Right renal pelvis (tissue), 4 donors: Measurements from ENCODE around the gene AP1S2. TPM values are rescaled to one million over a fixed set of nuclear protein-coding genes. Genes with fewer than 3 reads are reported as not detected.

Experiments used
- DNase-seq, 4 donors: peaks; one replicate each; pipeline ENCODE4 v3.0.0-alpha.2; 2013; ENCODE audit warnings: low read depth in 4 of 4, low spot score in 3 of 4, missing footprints in 1 of 4
- polyA plus RNA-seq, 4 donors: library from polyadenylated mRNA; unstranded; fragments of 120-200 nt; gene quantifications; one replicate each; pipeline ENCODE4 v1.2.1, GENCODE V29; 2013; ENCODE audit not compliant: insufficient read length in 4 of 4

Gene AP1S2
- polyA plus RNA-seq, 4 donors, result 46.6 to 63.7 (median 58.8) TPM

- DNase-seq, result no peak
Measured at GRCh38 chrX:15814771-15815365, 39.7 kb downstream of the AP1S2 start.

DNA sequence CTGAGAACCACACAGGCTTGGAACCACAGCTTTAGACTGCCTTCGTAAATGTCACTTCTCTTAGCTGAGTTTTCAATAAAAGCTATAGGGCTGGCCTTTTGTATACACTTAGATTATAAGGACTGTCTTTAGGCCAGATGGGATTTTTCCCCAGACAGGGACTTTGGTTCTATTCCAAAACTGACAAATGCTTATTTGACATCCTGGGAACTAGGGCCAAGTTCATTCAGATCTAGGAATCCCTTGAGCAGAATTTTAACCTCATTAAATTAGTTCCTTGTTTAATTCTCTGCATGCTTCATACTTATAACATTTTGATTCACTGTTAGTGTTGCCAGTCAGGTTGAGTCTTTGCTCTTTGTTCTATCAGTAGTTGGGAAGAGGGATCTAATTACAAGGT, 41.2 kb downstream of the AP1S2 start:
- no peak for DNase-seq

DNA sequence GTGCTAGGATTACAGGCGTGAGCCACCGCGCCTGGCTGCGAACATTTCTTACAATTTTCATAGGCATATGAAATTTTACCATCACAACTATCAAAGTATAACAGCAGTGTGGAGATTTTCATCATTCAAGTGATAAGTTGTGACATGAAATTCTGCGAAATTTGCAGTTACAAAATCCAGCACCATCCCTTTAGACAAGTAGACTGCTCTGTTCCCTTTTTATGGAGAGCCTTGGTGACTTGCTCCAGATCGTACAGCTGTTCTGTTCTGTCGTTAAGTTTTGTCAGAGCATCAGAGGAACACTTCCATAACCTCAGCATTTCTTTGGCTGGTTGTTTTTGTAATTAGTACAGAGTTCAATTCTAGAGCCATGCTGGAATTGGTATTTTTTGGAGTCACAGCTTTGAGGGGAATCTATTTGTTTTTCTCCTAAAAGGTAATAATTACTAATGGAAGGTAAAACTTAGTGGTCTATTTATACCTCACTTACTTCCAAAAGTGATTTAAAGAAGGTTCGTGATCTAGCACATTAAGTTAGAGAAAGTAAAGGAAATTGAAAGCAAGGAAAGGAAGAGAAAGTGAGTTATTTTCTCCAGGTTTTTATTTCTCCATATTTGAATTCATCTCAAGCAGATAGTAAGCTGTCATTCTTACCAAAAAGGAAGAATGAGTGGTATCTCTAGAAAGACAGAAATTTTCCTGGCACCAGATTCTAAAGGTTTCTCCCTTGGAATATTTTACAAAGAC, 42.2 kb downstream of the AP1S2 start:
- no peak for DNase-seq

GRCh38 chrX:15808254-15808653, 46.4 kb downstream of the AP1S2 start:
- DNase-seq, result no peak

DNA sequence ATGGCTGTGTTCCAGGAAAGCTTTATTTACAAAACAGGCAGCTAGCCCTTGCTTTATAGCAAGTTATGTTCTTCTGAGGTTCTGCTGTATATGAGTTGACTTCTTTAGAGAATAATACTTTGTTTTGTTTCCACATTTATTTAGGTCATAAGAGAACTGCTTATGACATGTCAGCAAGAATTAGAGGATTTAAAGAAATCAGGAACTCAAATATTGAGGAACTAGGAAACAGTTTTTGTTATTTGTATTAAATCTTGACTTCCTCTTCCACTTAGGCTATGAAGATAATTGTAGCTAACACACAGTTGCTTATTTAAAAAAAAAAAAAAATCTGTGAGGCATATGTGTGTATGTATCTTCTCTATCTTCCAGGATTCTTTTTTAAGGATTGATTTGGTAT, 50.0 kb downstream of the AP1S2 start:
- no peak for DNase-seq

GRCh38 chrX:15797707-15798106, 56.9 kb downstream of the AP1S2 start:
- DNase-seq, result no peak

DNA sequence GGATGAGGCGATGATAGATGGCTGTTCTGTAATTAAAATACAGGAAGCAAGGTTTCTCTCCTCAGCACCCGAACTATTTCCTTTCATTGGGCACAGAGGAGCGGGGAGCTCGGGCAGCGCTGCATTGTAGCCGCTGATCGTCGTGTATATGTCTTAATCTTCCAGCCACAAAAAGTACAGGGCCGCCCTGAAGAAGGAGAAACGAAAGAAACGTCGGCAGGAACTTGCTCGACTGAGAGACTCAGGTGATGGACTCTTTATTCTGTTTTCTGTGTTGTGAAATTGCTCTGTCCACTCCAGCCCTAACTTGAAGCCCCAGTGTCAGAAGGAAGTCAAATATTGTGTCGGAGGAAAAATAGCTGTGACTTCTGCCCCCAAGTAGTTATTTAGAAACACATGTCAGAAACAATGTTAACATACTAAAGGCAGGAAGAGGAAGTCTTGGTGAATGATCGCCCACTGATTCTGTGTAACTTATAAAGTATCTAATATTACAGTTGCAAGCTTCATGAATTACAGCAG, 63.8 kb downstream of the AP1S2 start:
- peak in 2 of 4 donors; percentile 4 to 29 for DNase-seq

DNA sequence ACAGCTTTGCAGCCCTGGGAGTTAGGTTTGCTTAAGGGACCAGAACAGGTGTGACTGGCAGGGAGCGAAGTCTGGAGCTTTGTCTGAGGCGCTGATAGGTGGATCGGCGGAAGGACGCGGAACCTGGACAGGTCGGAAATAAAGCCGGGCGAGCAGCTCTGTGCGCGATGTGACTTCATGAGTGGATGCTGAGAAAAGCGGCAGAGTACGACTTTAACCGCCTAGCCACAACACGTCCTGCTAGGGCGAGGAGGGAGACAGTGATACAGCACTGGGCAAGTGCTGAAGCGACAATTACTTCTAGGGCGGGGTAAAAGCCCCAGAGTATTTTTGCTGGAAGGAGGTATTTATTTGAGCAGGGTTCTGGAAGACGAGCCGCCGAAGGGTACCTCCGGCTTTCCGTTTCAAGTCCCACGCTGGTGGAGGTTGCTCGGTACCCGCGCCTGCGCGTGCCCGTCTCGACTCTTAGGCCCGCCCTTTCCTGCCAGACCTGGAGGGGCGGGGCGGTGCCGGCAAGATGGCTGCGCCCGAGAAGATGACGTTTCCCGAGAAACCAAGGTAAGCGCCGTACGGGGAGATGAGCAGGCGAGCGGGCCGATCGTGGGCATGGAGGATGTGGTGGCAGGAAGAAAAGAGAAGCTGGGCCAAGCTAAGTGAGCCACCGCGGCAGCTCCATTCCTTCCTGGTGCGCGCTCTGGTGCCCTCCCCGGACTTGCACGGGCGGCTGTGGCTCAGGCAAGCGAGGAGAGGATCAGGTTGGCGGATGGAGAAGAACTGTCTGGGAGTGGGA, 64.4 kb downstream of the AP1S2 start, which contains the start of gene ZRSR2:
TSS of gene ZRSR2 (plus strand) at position 506 of the 790 bp plus-strand sequence. CDS start at position 518, 12 bp downstream.
- peak in 3 of 4 donors; percentile 47 to 58 (median 54) for DNase-seq

- no peak for DNase-seq
Measured at GRCh38 chrX:15786915-15787314, 67.7 kb downstream of the AP1S2 start.

DNA sequence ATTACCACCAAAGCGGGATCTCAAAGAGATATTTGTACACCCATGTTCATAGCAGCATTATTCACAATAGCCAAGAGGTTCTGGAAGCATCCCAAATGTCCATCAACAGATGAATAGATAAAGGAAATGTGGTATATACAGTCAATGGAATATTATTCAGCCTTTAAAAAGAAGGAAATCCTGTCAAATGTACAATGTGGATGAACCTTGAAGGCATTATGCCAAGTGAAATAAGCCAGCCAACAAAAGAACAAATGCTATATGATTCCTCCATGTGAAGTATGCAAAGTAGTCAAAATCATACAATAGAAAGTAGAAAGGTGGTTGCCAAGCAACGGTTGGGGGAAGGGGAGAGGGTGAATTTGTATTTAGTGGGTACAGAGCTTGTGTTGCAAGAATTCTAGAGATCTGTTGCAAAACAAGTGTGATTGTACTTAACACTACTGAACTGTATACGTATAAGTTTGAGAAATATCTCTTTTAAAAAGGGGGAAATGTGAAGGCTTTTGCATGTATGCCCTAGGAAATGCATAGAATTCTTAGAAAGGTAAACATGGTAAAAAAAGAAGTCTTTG, 69.3 kb downstream of the AP1S2 start:
- no peak for DNase-seq

DNA sequence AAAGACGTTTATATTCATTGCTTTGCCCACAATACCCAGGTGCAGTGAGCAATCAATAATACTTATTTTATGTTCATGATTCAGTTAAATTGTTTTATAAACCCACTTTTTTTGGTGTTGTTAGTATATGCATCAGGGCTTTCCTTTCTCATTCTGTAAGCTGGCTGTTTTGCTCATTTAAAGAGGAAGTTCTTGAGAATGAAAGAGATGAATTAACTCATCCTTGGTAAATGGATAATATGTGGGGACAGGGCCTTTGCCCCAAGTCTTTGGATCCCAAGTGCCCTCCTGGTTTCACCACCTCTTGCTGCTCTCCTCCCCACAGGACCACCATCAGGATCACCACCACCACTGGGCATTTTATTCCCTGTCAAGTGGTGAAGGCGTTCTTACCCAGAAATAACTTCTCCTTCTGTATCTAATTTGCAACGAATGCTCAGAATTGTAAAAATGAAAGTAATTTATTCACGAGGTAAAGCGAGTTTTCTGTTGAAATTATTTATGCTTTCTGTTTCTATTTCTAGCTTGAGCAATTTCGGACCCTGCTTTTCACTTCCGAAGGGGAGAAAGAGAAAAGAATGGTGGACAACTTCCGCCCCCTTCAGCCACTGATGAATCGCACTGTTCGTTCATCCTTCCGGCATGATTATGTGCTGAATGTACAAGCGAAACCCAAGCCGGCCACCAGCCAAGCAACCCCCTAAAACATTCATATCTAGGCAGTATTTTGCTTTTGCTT, 72.5 kb downstream of the AP1S2 start:
- no peak for DNase-seq

Other genes starting within 250 kb of the AP1S2 start
- gene CLTRN, start 190.0 kb downstream of the AP1S2 start, polyA plus RNA-seq, result 10 to 100 TPM; 17.3 to 27.3 (median 24.1) TPM
- 1 to 10 TPM; 7.3 to 9.1 (median 8.0) TPM for gene CA5B, start 116.5 kb downstream of the AP1S2 start, polyA plus RNA-seq
- gene ZRSR2, start 64.3 kb downstream of the AP1S2 start, polyA plus RNA-seq, result 10 to 100 TPM; 13.1 to 17.0 (median 15.2) TPM